ENCODE measurements around the gene SMARCC2. TPM values are rescaled to one million over a fixed set of nuclear protein-coding genes. Genes with fewer than 3 reads are reported as not detected.
A peak's percentile ranks its signal among the peaks of the same experiment; 100 is the strongest.

The SMARCC2 gene
- total and polyA plus RNA-seq, 2 donors = 20.3 to 25.9 TPM

DNA sequence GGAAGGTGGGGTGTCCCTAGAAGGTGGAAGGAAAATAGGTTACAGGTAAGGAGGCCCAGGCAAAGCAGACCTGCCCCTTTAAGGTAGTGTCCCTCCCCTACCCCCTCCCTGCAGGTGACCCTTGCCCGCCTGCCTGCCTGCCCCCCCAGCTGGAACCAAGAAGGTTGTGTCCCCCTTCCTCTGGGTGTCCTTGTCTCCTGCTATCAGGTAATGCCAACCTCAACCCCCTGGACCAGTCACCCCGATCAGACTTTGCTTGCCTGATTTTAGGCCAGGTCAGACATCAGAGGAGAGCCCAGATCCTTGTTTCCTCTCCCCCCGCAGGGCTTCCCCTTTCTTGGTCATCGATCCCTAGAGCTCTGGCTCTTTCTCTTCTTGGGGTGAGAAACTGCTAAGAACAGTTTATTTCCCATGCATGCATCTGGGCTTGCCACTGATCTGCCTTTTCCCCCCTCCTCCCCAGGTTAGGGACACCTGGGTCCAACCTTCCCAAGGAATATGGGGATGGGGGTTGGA is 40.7 kb upstream of the SMARCC2 start, which contains the start of gene SLC39A5:
Gene SLC39A5, plus strand, starts transcription at position 136 of the 516 bp plus-strand sequence. CDS start 1,224 bp downstream, outside the sequence.
- H3K27me3 ChIP-seq (ENCODE audit: control insufficient read depth in 2 of 2, insufficient read depth in 1 of 2, low read length in 1 of 2) = no peaks in the 10 kb centered on the region
- no peak for DNase-seq (ENCODE audit: low read depth in 6 of 9, low spot score in 9 of 9)
- no peak within 1 kb of the TSS for H3K27ac ChIP-seq (ENCODE audit: low read depth in 1 of 2, low read length in 1 of 2)
- H3K9me3 ChIP-seq (ENCODE audit: control insufficient read depth in 2 of 2, insufficient read depth in 1 of 2, low read length in 1 of 2) = no peaks in the 10 kb centered on the region
- H3K4me3 ChIP-seq (ENCODE audit: low read length in 2 of 2) = no peak within 1 kb of the TSS
- H3K36me3 ChIP-seq (ENCODE audit: control insufficient read depth in 2 of 2, insufficient read depth in 2 of 2, low read length in 1 of 2) = peaks cover 0 to 7% of the 10 kb centered on the region in 2 donors
- WGBS = 73% methylated on average over 4 of the region's 4 CpGs
- H3K4me1 ChIP-seq (ENCODE audit: control insufficient read depth in 2 of 2, insufficient read depth in 2 of 2, low read length in 2 of 2) = no peaks in the 10 kb centered on the region

DNA sequence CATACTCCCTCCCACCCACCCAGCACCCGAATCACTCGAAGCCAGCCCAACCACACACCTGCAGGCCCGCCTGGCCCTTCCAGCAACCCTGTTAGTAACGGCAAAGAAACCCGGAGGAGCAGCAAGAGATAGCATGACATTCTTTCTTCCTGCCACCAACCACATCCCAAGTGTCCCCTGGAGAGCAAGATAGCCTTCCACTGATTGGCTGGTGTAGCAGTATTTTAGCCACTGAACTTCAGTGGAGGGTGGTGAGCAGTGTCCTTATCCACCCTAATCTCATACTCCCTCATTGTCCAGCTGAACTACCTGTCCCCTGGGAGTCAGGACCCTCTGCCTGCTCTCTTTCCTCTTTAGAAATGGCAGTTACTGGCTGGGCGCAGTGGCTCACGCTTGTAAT is 39.8 kb upstream of the SMARCC2 start:
- WGBS = 93% methylated on average over 7 of the region's 7 CpGs
- no peak overlapping the region for H3K27ac ChIP-seq (ENCODE audit: low read depth in 1 of 2, low read length in 1 of 2)
- H3K9me3 ChIP-seq (ENCODE audit: control insufficient read depth in 2 of 2, insufficient read depth in 1 of 2, low read length in 1 of 2) = no peaks in the 10 kb centered on the region
- peaks cover 0 to 7% of the 10 kb centered on the region in 2 donors for H3K4me1 ChIP-seq (ENCODE audit: control insufficient read depth in 2 of 2, insufficient read depth in 2 of 2, low read length in 2 of 2)
- H3K4me3 ChIP-seq (ENCODE audit: low read length in 2 of 2) = no peak overlapping the region
- H3K36me3 ChIP-seq (ENCODE audit: control insufficient read depth in 2 of 2, insufficient read depth in 2 of 2, low read length in 1 of 2) = peaks cover 0 to 7% of the 10 kb centered on the region in 2 donors
- no peak for DNase-seq (ENCODE audit: low read depth in 6 of 9, low spot score in 9 of 9)
- no peaks in the 10 kb centered on the region for H3K27me3 ChIP-seq (ENCODE audit: control insufficient read depth in 2 of 2, insufficient read depth in 1 of 2, low read length in 1 of 2)

DNA sequence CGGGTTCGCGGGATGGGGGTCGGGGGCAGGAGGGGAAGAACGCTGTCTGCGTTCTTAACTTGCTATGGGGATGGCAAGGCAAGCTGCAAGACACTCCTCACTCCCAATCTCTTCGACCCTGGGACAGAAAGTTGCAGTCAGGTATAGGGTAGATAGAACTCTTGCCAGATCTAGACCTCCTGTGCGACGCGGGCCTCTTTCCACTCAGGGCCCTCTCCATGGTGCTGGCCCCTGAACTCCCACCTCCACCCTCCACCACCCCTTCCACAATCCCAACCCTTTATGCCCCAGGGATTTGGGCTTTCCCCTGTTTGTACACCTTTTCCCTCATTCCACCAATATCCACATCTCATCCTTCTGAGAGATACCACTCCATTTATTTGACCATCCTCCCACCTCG is 35.7 kb upstream of the SMARCC2 start:
- peaks cover 0 to 7% of the 10 kb centered on the region in 2 donors for H3K36me3 ChIP-seq (ENCODE audit: control insufficient read depth in 2 of 2, insufficient read depth in 2 of 2, low read length in 1 of 2)
- H3K4me3 ChIP-seq (ENCODE audit: low read length in 2 of 2) = peak overlapping the region in 1 of 2 donors; percentile 60
- H3K4me1 ChIP-seq (ENCODE audit: control insufficient read depth in 2 of 2, insufficient read depth in 2 of 2, low read length in 2 of 2) = peaks cover 14 to 38% of the 10 kb centered on the region in 2 donors
- DNase-seq (ENCODE audit: low read depth in 6 of 9, low spot score in 9 of 9) = no peak
- H3K27ac ChIP-seq (ENCODE audit: low read depth in 1 of 2, low read length in 1 of 2) = peak overlapping the region in 1 of 2 donors; percentile 77
- peaks cover 0 to 6% of the 10 kb centered on the region in 2 donors for H3K9me3 ChIP-seq (ENCODE audit: control insufficient read depth in 2 of 2, insufficient read depth in 1 of 2, low read length in 1 of 2)
- WGBS = 89% methylated on average over 11 of the region's 11 CpGs
- no peaks in the 10 kb centered on the region for H3K27me3 ChIP-seq (ENCODE audit: control insufficient read depth in 2 of 2, insufficient read depth in 1 of 2, low read length in 1 of 2)

DNA sequence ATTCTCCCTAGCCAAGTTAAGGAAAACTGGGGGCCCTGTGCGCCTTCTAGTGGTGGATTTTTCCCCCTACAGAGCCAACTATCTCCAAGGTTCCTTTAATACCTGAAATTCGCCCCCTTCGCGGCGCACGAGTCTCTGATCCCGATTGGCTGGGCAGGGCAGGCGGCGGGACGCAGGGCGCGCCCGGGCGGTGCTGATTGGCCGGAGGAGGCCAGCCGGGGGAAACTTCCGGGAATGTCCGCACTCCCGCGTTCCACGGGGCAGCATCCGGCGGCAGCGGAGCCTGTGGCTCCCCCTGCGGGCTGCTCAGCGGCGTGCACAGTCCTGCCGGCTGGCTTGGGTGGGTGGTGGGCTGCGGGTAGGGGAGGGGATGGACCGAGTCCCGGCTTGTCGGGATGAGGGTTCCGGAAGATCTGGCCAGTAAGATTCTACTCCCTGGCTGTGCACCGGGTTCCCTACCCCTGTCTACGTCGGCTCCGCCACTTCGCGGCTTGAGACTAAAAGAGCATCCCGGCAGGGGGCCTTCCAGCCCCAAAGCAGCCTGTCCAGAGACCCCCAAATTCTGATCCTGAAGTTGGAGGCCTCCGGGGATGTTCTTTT is 34.9 kb upstream of the SMARCC2 start, which contains the start of gene NABP2:
Gene NABP2, plus strand, starts transcription at position 241 of the 600 bp plus-strand sequence. CDS start 515 bp downstream, outside the sequence.
- H3K27ac ChIP-seq (ENCODE audit: low read depth in 1 of 2, low read length in 1 of 2) = peak within 1 kb of the TSS; percentile 77 to 86
- peak; percentile 76 to 93 (median 86) for DNase-seq (ENCODE audit: low read depth in 6 of 9, low spot score in 9 of 9)
- H3K4me1 ChIP-seq (ENCODE audit: control insufficient read depth in 2 of 2, insufficient read depth in 2 of 2, low read length in 2 of 2) = peaks cover 14 to 38% of the 10 kb centered on the region in 2 donors
- H3K36me3 ChIP-seq (ENCODE audit: control insufficient read depth in 2 of 2, insufficient read depth in 2 of 2, low read length in 1 of 2) = peaks cover 0 to 7% of the 10 kb centered on the region in 2 donors
- no peaks in the 10 kb centered on the region for H3K27me3 ChIP-seq (ENCODE audit: control insufficient read depth in 2 of 2, insufficient read depth in 1 of 2, low read length in 1 of 2)
- WGBS = under 1% methylated on average over 41 of the region's 41 CpGs
- H3K9me3 ChIP-seq (ENCODE audit: control insufficient read depth in 2 of 2, insufficient read depth in 1 of 2, low read length in 1 of 2) = peaks cover 0 to 6% of the 10 kb centered on the region in 2 donors
- peak within 1 kb of the TSS; percentile 51 to 60 for H3K4me3 ChIP-seq (ENCODE audit: low read length in 2 of 2)

DNA sequence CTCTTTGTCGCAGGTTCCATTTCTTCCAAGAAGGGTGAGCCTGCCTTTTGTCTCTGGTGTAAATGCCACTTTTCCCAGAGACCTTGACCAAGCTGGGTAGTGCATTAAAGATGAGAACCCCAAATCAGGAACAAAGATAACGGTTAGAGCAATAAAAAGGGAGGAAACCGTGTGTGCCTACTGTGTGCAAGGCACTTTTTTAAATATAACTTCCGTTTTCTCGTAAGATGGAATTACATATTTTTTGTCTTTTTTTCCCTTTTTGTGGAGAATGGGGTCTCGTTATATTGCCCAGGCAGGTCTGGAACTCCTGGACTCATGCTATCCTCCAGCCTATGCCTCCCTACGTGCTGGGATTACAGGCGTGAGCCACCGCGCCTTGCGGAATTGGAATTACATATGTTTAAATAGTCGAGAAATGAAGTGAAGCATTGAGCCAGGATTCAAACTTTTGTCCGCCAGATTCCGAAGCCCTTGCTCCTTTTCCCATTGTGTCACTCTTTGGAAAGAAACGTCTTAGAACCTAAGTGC is 34.4 kb upstream of the SMARCC2 start:
- Histone ChIP-seq H3K36me3 (ENCODE audit: control insufficient read depth in 2 of 2, insufficient read depth in 2 of 2, low read length in 1 of 2) (peaks cover 0 to 2% of the 10 kb centered on the region in 2 donors), H3K4me3 (ENCODE audit: low read length in 2 of 2) (peak overlapping the region; percentile 51 to 60), H3K27me3 (ENCODE audit: control insufficient read depth in 2 of 2, insufficient read depth in 1 of 2, low read length in 1 of 2) (no peaks in the 10 kb centered on the region), H3K9me3 (ENCODE audit: control insufficient read depth in 2 of 2, insufficient read depth in 1 of 2, low read length in 1 of 2) (peaks cover 0 to 6% of the 10 kb centered on the region in 2 donors), H3K4me1 (ENCODE audit: control insufficient read depth in 2 of 2, insufficient read depth in 2 of 2, low read length in 2 of 2) (peaks cover 14 to 38% of the 10 kb centered on the region in 2 donors), H3K27ac (ENCODE audit: low read depth in 1 of 2, low read length in 1 of 2) (peak overlapping the region; percentile 77 to 86)
- peak in 1 of 9 donors; percentile 25 for DNase-seq (ENCODE audit: low read depth in 6 of 9, low spot score in 9 of 9)
- WGBS = 28% methylated on average over 15 of the region's 15 CpGs

DNA sequence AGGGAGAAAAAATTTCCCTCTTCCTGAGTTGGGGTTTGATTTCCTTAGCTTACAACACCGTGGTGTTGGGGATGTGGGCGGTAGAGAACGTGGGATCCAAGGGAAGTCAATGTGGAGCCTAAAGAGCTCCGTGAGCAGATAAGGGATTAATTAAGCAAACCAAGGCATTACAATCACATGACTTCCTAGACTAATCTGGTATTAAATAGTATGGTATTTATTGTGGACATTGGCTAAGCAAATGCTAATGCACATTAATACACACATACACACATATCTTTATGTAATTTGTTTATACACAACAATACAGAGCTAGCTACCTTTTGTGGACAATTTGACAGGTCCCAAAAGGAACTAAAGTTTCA is 33.2 kb upstream of the SMARCC2 start:
- DNase-seq (ENCODE audit: low read depth in 6 of 9, low spot score in 9 of 9) = no peak
- Histone ChIP-seq H3K4me3 (ENCODE audit: low read length in 2 of 2) (peak overlapping the region; percentile 74 to 95), H3K4me1 (ENCODE audit: control insufficient read depth in 2 of 2, insufficient read depth in 2 of 2, low read length in 2 of 2) (peaks cover 14 to 38% of the 10 kb centered on the region in 2 donors), H3K9me3 (ENCODE audit: control insufficient read depth in 2 of 2, insufficient read depth in 1 of 2, low read length in 1 of 2) (peaks cover 0 to 6% of the 10 kb centered on the region in 2 donors), H3K27ac (ENCODE audit: low read depth in 1 of 2, low read length in 1 of 2) (peak overlapping the region; percentile 87 to 98), H3K27me3 (ENCODE audit: control insufficient read depth in 2 of 2, insufficient read depth in 1 of 2, low read length in 1 of 2) (no peaks in the 10 kb centered on the region), H3K36me3 (ENCODE audit: control insufficient read depth in 2 of 2, insufficient read depth in 2 of 2, low read length in 1 of 2) (no peaks in the 10 kb centered on the region)
- WGBS = 14% methylated on average over 4 of the region's 4 CpGs

DNA sequence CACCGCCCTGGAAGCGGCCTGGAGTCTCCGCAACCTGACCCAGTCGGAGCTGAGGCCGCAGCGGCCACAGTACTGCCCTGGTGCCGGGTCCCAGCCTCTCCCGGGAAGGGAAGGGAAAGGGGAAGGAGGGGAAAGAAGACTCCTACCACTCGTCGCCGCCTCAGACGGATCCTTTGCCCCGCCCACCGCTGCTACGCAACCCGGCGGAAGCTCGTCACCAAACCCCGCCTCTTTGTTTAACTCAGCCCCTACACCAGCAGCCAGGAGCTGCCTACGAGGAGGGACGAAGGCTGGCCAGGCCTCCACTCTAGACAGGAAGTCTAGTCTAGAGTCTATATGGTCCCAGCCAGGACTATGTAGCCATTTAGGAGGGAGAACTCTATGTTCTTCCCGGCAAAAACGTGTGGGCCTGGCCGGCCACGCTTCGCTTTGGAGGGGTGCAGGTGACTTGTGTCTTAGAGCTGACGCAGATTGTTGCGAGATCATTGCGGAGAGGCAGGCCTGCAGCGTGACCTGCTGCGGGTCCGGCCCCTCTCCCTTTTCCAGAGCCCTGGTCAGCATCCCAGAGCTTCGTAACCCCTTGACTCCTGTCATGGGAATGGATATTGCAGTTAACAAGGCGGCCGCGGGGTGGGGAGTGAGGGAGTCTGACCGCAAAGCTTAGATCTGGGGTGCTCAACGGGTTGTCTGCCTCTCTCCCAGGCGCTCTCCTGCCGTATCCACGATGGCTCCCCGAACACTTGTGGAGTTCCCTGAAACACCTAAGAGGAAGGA is 32.7 kb upstream of the SMARCC2 start, which contains the start of gene RNF41:
Gene RNF41, minus strand, starts transcription at position 166 of the 774 bp plus-strand sequence. CDS start 7,875 bp downstream, outside the sequence.
- Histone ChIP-seq H3K4me1 (ENCODE audit: control insufficient read depth in 2 of 2, insufficient read depth in 2 of 2, low read length in 2 of 2) (peaks cover 14 to 38% of the 10 kb centered on the region in 2 donors), H3K4me3 (ENCODE audit: low read length in 2 of 2) (peak within 1 kb of the TSS; percentile 74 to 95), H3K27me3 (ENCODE audit: control insufficient read depth in 2 of 2, insufficient read depth in 1 of 2, low read length in 1 of 2) (no peaks in the 10 kb centered on the region), H3K36me3 (ENCODE audit: control insufficient read depth in 2 of 2, insufficient read depth in 2 of 2, low read length in 1 of 2) (no peaks in the 10 kb centered on the region), H3K9me3 (ENCODE audit: control insufficient read depth in 2 of 2, insufficient read depth in 1 of 2, low read length in 1 of 2) (peaks cover 0 to 6% of the 10 kb centered on the region in 2 donors), H3K27ac (ENCODE audit: low read depth in 1 of 2, low read length in 1 of 2) (peak within 1 kb of the TSS; percentile 87 to 98)
- WGBS = under 1% methylated on average over 42 of the region's 42 CpGs
- DNase-seq (ENCODE audit: low read depth in 6 of 9, low spot score in 9 of 9) = peak; percentile 84 to 98 (median 90)

DNA sequence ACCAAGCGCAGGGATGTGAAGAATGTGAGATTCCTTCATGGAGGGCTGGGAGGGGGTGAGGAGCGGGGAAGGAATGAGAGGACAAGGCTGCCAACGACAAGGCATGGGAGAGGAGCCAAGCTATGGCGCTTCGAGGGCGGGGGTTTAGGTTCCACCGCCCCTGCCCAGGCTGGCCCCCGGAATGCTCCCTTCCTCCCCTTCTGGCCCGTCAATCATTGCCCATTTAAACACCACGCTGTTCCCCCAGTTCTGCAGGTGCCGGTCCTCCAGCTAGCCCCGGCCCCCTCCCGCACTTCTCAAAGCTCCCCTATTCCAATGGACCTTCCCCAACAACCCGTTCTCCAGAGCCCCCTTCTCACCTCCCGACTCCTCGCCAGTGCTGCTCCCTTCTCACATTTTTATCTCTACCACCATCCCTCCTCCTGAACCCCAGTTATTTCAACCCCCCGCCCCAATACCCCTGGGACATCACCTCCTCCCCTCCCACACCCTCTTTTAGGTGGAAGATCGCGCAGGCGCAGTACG is 32.0 kb upstream of the SMARCC2 start:
- WGBS = under 1% methylated on average over 21 of the region's 21 CpGs

More for the DNA sequence above, 32.0 kb upstream of the SMARCC2 start:
- Histone ChIP-seq H3K27ac (ENCODE audit: low read depth in 1 of 2, low read length in 1 of 2) (peak overlapping the region; percentile 87 to 98), H3K27me3 (ENCODE audit: control insufficient read depth in 2 of 2, insufficient read depth in 1 of 2, low read length in 1 of 2) (no peaks in the 10 kb centered on the region), H3K36me3 (ENCODE audit: control insufficient read depth in 2 of 2, insufficient read depth in 2 of 2, low read length in 1 of 2) (peaks cover 3 to 4% of the 10 kb centered on the region in 2 donors), H3K9me3 (ENCODE audit: control insufficient read depth in 2 of 2, insufficient read depth in 1 of 2, low read length in 1 of 2) (peaks cover 0 to 6% of the 10 kb centered on the region in 2 donors), H3K4me1 (ENCODE audit: control insufficient read depth in 2 of 2, insufficient read depth in 2 of 2, low read length in 2 of 2) (peaks cover 14 to 38% of the 10 kb centered on the region in 2 donors), H3K4me3 (ENCODE audit: low read length in 2 of 2) (peak overlapping the region; percentile 74 to 95)
- DNase-seq (ENCODE audit: low read depth in 6 of 9, low spot score in 9 of 9) = no peak
